Stimulated activated memory B cell treated with anti-CD40 and anti-IgM and Interleukin-4, amounts not matched to agents 10 μg/mL and 1 μg/mL and 100 μg/mL, for 72 hours (primary cell): ENCODE data around the gene STK32B.

ENCODE experiments used
- ATAC-seq: fragments of 150-1000 bp; cut with Tn5 transposase; 2 replicates; pipeline ENCODE4 v1.10.0; 2021
- H3K27ac Mint-ChIP-seq: one replicate; pipeline ENCODE4 v1.8.0; 2022; ENCODE audit warnings: mild to moderate bottlenecking, mixed read lengths
- H3K27me3 Mint-ChIP-seq: one replicate; pipeline ENCODE4 v1.8.0; 2022; ENCODE audit warnings: mixed read lengths
- H3K36me3 Mint-ChIP-seq: one replicate; pipeline ENCODE4 v1.8.0; 2022; ENCODE audit warnings: mixed read lengths
- H3K4me1 Mint-ChIP-seq: one replicate; pipeline ENCODE4 v1.8.0; 2022; ENCODE audit warnings: mixed read lengths
- H3K4me3 Mint-ChIP-seq: one replicate; pipeline ENCODE4 v1.8.0; 2022; ENCODE audit warnings: mild to moderate bottlenecking, moderate library complexity, mixed read lengths
- H3K9me3 Mint-ChIP-seq: one replicate; pipeline ENCODE4 v1.8.0; 2022; ENCODE audit warnings: mixed read lengths

STK32B gene

GRCh38 chr4:5138389-5138788 lies 87.1 kb downstream of the STK32B start:
- Mint-ChIP-seq H3K4me3 (no peak overlapping the region), H3K4me1 (no peaks in the 10 kb centered on the region), H3K9me3 (no peaks in the 10 kb centered on the region), H3K27ac (no peak overlapping the region), H3K27me3 (no peaks in the 10 kb centered on the region), H3K36me3 (no peaks in the 10 kb centered on the region)
- no peak for ATAC-seq

GRCh38 chr4:5139141-5139540 lies 87.9 kb downstream of the STK32B start:
- no peak overlapping the region for H3K4me3 Mint-ChIP-seq
- no peaks in the 10 kb centered on the region for H3K4me1 Mint-ChIP-seq
- no peaks in the 10 kb centered on the region for H3K27me3 Mint-ChIP-seq
- H3K9me3 Mint-ChIP-seq = no peaks in the 10 kb centered on the region
- H3K36me3 Mint-ChIP-seq = no peaks in the 10 kb centered on the region
- ATAC-seq = no peak
- H3K27ac Mint-ChIP-seq = no peak overlapping the region

- no peaks in the 10 kb centered on the region for H3K4me1 Mint-ChIP-seq
- no peaks in the 10 kb centered on the region for H3K36me3 Mint-ChIP-seq
- H3K9me3 Mint-ChIP-seq = no peaks in the 10 kb centered on the region
- no peak overlapping the region for H3K27ac Mint-ChIP-seq
- H3K27me3 Mint-ChIP-seq = no peaks in the 10 kb centered on the region
- no peak for ATAC-seq
- H3K4me3 Mint-ChIP-seq = no peak overlapping the region
Measured at GRCh38 chr4:5141802-5142201, 90.5 kb downstream of the STK32B start.

GRCh38 chr4:5142726-5143125 lies 91.4 kb downstream of the STK32B start:
- Mint-ChIP-seq H3K36me3 (no peaks in the 10 kb centered on the region), H3K27ac (no peak overlapping the region), H3K9me3 (no peaks in the 10 kb centered on the region), H3K27me3 (no peaks in the 10 kb centered on the region), H3K4me3 (no peak overlapping the region), H3K4me1 (no peaks in the 10 kb centered on the region)
- no peak for ATAC-seq

- H3K4me3 Mint-ChIP-seq = no peak overlapping the region
- ATAC-seq = peak; percentile 21
Measured at GRCh38 chr4:5143306-5143861, 92.1 kb downstream of the STK32B start.

GRCh38 chr4:5143940-5144339 lies 92.7 kb downstream of the STK32B start:
- Mint-ChIP-seq H3K9me3 (no peaks in the 10 kb centered on the region), H3K27me3 (peaks cover 6% of the 10 kb centered on the region), H3K4me3 (no peak overlapping the region), H3K4me1 (no peaks in the 10 kb centered on the region), H3K36me3 (no peaks in the 10 kb centered on the region), H3K27ac (no peak overlapping the region)
- ATAC-seq = peak; percentile 35

More at GRCh38 chr4:5143306-5143861, 92.1 kb downstream of the STK32B start:
- Mint-ChIP-seq H3K27me3 (peaks cover under 1% of the 10 kb centered on the region), H3K27ac (no peak overlapping the region), H3K4me1 (no peaks in the 10 kb centered on the region), H3K36me3 (no peaks in the 10 kb centered on the region), H3K9me3 (no peaks in the 10 kb centered on the region)

GRCh38 chr4:5144384-5144783 lies 93.1 kb downstream of the STK32B start:
- H3K4me3 Mint-ChIP-seq = no peak overlapping the region
- no peaks in the 10 kb centered on the region for H3K36me3 Mint-ChIP-seq
- H3K27ac Mint-ChIP-seq = no peak overlapping the region
- peaks cover 9% of the 10 kb centered on the region for H3K27me3 Mint-ChIP-seq
- H3K9me3 Mint-ChIP-seq = no peaks in the 10 kb centered on the region
- no peaks in the 10 kb centered on the region for H3K4me1 Mint-ChIP-seq
- ATAC-seq = no peak

- H3K27ac Mint-ChIP-seq = no peak overlapping the region
- no peaks in the 10 kb centered on the region for H3K36me3 Mint-ChIP-seq
Measured at GRCh38 chr4:5146248-5146647, 95.0 kb downstream of the STK32B start.

GRCh38 chr4:5152521-5152920 lies 101.2 kb downstream of the STK32B start:
- H3K27ac Mint-ChIP-seq = no peak overlapping the region
- H3K4me1 Mint-ChIP-seq = no peaks in the 10 kb centered on the region
- peaks cover 23% of the 10 kb centered on the region for H3K27me3 Mint-ChIP-seq
- no peaks in the 10 kb centered on the region for H3K36me3 Mint-ChIP-seq
- ATAC-seq = no peak
- no peak overlapping the region for H3K4me3 Mint-ChIP-seq
- H3K9me3 Mint-ChIP-seq = no peaks in the 10 kb centered on the region

More at GRCh38 chr4:5146248-5146647, 95.0 kb downstream of the STK32B start:
- H3K4me3 Mint-ChIP-seq = no peak overlapping the region
- ATAC-seq = no peak
- no peaks in the 10 kb centered on the region for H3K4me1 Mint-ChIP-seq
- peaks cover 9% of the 10 kb centered on the region for H3K27me3 Mint-ChIP-seq
- H3K9me3 Mint-ChIP-seq = no peaks in the 10 kb centered on the region

GRCh38 chr4:5156682-5157081 lies 105.4 kb downstream of the STK32B start:
- H3K9me3 Mint-ChIP-seq = peaks cover 4% of the 10 kb centered on the region
- no peaks in the 10 kb centered on the region for H3K36me3 Mint-ChIP-seq
- H3K4me1 Mint-ChIP-seq = no peaks in the 10 kb centered on the region
- ATAC-seq = no peak
- peaks cover 14% of the 10 kb centered on the region for H3K27me3 Mint-ChIP-seq
- no peak overlapping the region for H3K27ac Mint-ChIP-seq
- no peak overlapping the region for H3K4me3 Mint-ChIP-seq

- Mint-ChIP-seq H3K36me3 (no peaks in the 10 kb centered on the region), H3K9me3 (peaks cover 4% of the 10 kb centered on the region), H3K4me1 (no peaks in the 10 kb centered on the region), H3K27ac (no peak overlapping the region), H3K27me3 (peaks cover 14% of the 10 kb centered on the region), H3K4me3 (no peak overlapping the region)
- ATAC-seq = no peak
Measured at GRCh38 chr4:5157791-5158770, 106.8 kb downstream of the STK32B start.

- no peak overlapping the region for H3K27ac Mint-ChIP-seq
- H3K4me1 Mint-ChIP-seq = no peaks in the 10 kb centered on the region
- peaks cover 14% of the 10 kb centered on the region for H3K27me3 Mint-ChIP-seq
- no peak for ATAC-seq
- H3K9me3 Mint-ChIP-seq = peaks cover 4% of the 10 kb centered on the region
- H3K4me3 Mint-ChIP-seq = no peak overlapping the region
- no peaks in the 10 kb centered on the region for H3K36me3 Mint-ChIP-seq
Measured at GRCh38 chr4:5158825-5159224, 107.5 kb downstream of the STK32B start.

GRCh38 chr4:5160668-5161067 lies 109.4 kb downstream of the STK32B start:
- H3K36me3 Mint-ChIP-seq = no peaks in the 10 kb centered on the region
- H3K27me3 Mint-ChIP-seq = peaks cover 4% of the 10 kb centered on the region
- no peak for ATAC-seq
- no peaks in the 10 kb centered on the region for H3K4me1 Mint-ChIP-seq
- no peak overlapping the region for H3K27ac Mint-ChIP-seq
- no peak overlapping the region for H3K4me3 Mint-ChIP-seq
- H3K9me3 Mint-ChIP-seq = peaks cover 4% of the 10 kb centered on the region

GRCh38 chr4:5162909-5163508 lies 111.7 kb downstream of the STK32B start:
- Mint-ChIP-seq H3K27me3 (no peaks in the 10 kb centered on the region), H3K4me1 (no peaks in the 10 kb centered on the region), H3K36me3 (no peaks in the 10 kb centered on the region), H3K27ac (no peak overlapping the region), H3K4me3 (no peak overlapping the region), H3K9me3 (peaks cover 7% of the 10 kb centered on the region)
- ATAC-seq = no peak

- Mint-ChIP-seq H3K9me3 (peaks cover 7% of the 10 kb centered on the region), H3K4me1 (no peaks in the 10 kb centered on the region), H3K27me3 (no peaks in the 10 kb centered on the region), H3K27ac (no peak overlapping the region), H3K4me3 (no peak overlapping the region), H3K36me3 (no peaks in the 10 kb centered on the region)
- ATAC-seq = no peak
Measured at GRCh38 chr4:5164221-5164912, 113.1 kb downstream of the STK32B start.
